Measurements from ENCODE around the gene AP4E1.
A peak's percentile ranks its signal among the peaks of the same experiment; 100 is the strongest.
"Not testable (repeated sequence)": the region's sequence is repeated elsewhere in the genome, so short reads cannot be mapped to it uniquely, and the experiment has no call there.

AP4E1 gene
- total RNA-seq = 22.5 to 28.0 (median 22.8) reads per million in 3 donors

GRCh38 chr15:50908209-50909009 lies at the start of gene AP4E1:
TSS of gene AP4E1 (plus strand) at chr15:50908683. CDS start at chr15:50908779, 96 bp downstream.
- Histone ChIP-seq H3K27ac (ENCODE audit: insufficient read depth, low read length, poor library complexity, severe bottlenecking) (peak within 1 kb of the TSS; percentile 100), H3K9me3 (ENCODE audit: control insufficient read depth, low read length) (no peaks in the 10 kb centered on the region), H3K4me3 (ENCODE audit: insufficient read depth, low read depth, low read length, poor library complexity, severe bottlenecking) (peak within 1 kb of the TSS; percentile 89), H3K36me3 (ENCODE audit: control insufficient read depth, insufficient read depth, low read length) (peaks cover 10% of the 10 kb centered on the region), H3K4me1 (ENCODE audit: control insufficient read depth, insufficient read depth, low read length, poor library complexity, severe bottlenecking) (peaks cover 19% of the 10 kb centered on the region), H3K27me3 (replicated peaks; ENCODE audit: control insufficient read depth, insufficient read depth, low read length, poor library complexity, severe bottlenecking) (no peaks in the 10 kb centered on the region)
- DNase-seq = peak; percentile 89 to 94 (median 93)

- DNase-seq = no peak
- no peaks in the 10 kb centered on the region for H3K9me3 ChIP-seq (ENCODE audit: control insufficient read depth, low read length)
- no peak overlapping the region for H3K27ac ChIP-seq (ENCODE audit: insufficient read depth, low read length, poor library complexity, severe bottlenecking)
- H3K36me3 ChIP-seq (ENCODE audit: control insufficient read depth, insufficient read depth, low read length) = no peaks in the 10 kb centered on the region
- no peak overlapping the region for H3K4me3 ChIP-seq (ENCODE audit: insufficient read depth, low read depth, low read length, poor library complexity, severe bottlenecking)
- H3K4me1 ChIP-seq (ENCODE audit: control insufficient read depth, insufficient read depth, low read length, poor library complexity, severe bottlenecking) = no peaks in the 10 kb centered on the region
- no peaks in the 10 kb centered on the region for H3K27me3 ChIP-seq (replicated peaks; ENCODE audit: control insufficient read depth, insufficient read depth, low read length, poor library complexity, severe bottlenecking)
Measured at GRCh38 chr15:50860824-50861223, 47.7 kb upstream of the AP4E1 start.

- Histone ChIP-seq H3K4me1 (ENCODE audit: control insufficient read depth, insufficient read depth, low read length, poor library complexity, severe bottlenecking) (no peaks in the 10 kb centered on the region), H3K27ac (ENCODE audit: insufficient read depth, low read length, poor library complexity, severe bottlenecking) (no peak overlapping the region), H3K4me3 (ENCODE audit: insufficient read depth, low read depth, low read length, poor library complexity, severe bottlenecking) (no peak overlapping the region), H3K9me3 (ENCODE audit: control insufficient read depth, low read length) (no peaks in the 10 kb centered on the region), H3K36me3 (ENCODE audit: control insufficient read depth, insufficient read depth, low read length) (no peaks in the 10 kb centered on the region), H3K27me3 (replicated peaks; ENCODE audit: control insufficient read depth, insufficient read depth, low read length, poor library complexity, severe bottlenecking) (no peaks in the 10 kb centered on the region)
- DNase-seq = no peak
Measured at GRCh38 chr15:50862553-50862952, 45.9 kb upstream of the AP4E1 start.

GRCh38 chr15:50864873-50865272 lies 43.6 kb upstream of the AP4E1 start:
- no peaks in the 10 kb centered on the region for H3K4me1 ChIP-seq (ENCODE audit: control insufficient read depth, insufficient read depth, low read length, poor library complexity, severe bottlenecking)
- no peaks in the 10 kb centered on the region for H3K36me3 ChIP-seq (ENCODE audit: control insufficient read depth, insufficient read depth, low read length)
- no peak overlapping the region for H3K4me3 ChIP-seq (ENCODE audit: insufficient read depth, low read depth, low read length, poor library complexity, severe bottlenecking)
- H3K9me3 ChIP-seq (ENCODE audit: control insufficient read depth, low read length) = no peaks in the 10 kb centered on the region
- no peak overlapping the region for H3K27ac ChIP-seq (ENCODE audit: insufficient read depth, low read length, poor library complexity, severe bottlenecking)
- no peaks in the 10 kb centered on the region for H3K27me3 ChIP-seq (replicated peaks; ENCODE audit: control insufficient read depth, insufficient read depth, low read length, poor library complexity, severe bottlenecking)
- DNase-seq = no peak

- H3K27ac ChIP-seq (ENCODE audit: insufficient read depth, low read length, poor library complexity, severe bottlenecking) = no peak overlapping the region
Measured at GRCh38 chr15:50865515-50866353, 42.7 kb upstream of the AP4E1 start.

GRCh38 chr15:50871832-50872231 lies 36.7 kb upstream of the AP4E1 start:
- H3K9me3 ChIP-seq (ENCODE audit: control insufficient read depth, low read length) = no peaks in the 10 kb centered on the region
- no peaks in the 10 kb centered on the region for H3K36me3 ChIP-seq (ENCODE audit: control insufficient read depth, insufficient read depth, low read length)
- H3K4me3 ChIP-seq (ENCODE audit: insufficient read depth, low read depth, low read length, poor library complexity, severe bottlenecking) = no peak overlapping the region
- H3K27me3 ChIP-seq (replicated peaks; ENCODE audit: control insufficient read depth, insufficient read depth, low read length, poor library complexity, severe bottlenecking) = no peaks in the 10 kb centered on the region
- no peak for DNase-seq
- H3K4me1 ChIP-seq (ENCODE audit: control insufficient read depth, insufficient read depth, low read length, poor library complexity, severe bottlenecking) = no peaks in the 10 kb centered on the region
- no peak overlapping the region for H3K27ac ChIP-seq (ENCODE audit: insufficient read depth, low read length, poor library complexity, severe bottlenecking)

More at GRCh38 chr15:50865515-50866353, 42.7 kb upstream of the AP4E1 start:
- no peaks in the 10 kb centered on the region for H3K27me3 ChIP-seq (replicated peaks; ENCODE audit: control insufficient read depth, insufficient read depth, low read length, poor library complexity, severe bottlenecking)
- no peak for DNase-seq
- H3K4me3 ChIP-seq (ENCODE audit: insufficient read depth, low read depth, low read length, poor library complexity, severe bottlenecking) = no peak overlapping the region
- H3K36me3 ChIP-seq (ENCODE audit: control insufficient read depth, insufficient read depth, low read length) = no peaks in the 10 kb centered on the region
- H3K4me1 ChIP-seq (ENCODE audit: control insufficient read depth, insufficient read depth, low read length, poor library complexity, severe bottlenecking) = no peaks in the 10 kb centered on the region
- no peaks in the 10 kb centered on the region for H3K9me3 ChIP-seq (ENCODE audit: control insufficient read depth, low read length)

- no peak for DNase-seq
- Histone ChIP-seq H3K36me3 (ENCODE audit: control insufficient read depth, insufficient read depth, low read length) (no peaks in the 10 kb centered on the region), H3K27me3 (replicated peaks; ENCODE audit: control insufficient read depth, insufficient read depth, low read length, poor library complexity, severe bottlenecking) (no peaks in the 10 kb centered on the region), H3K27ac (ENCODE audit: insufficient read depth, low read length, poor library complexity, severe bottlenecking) (no peak overlapping the region), H3K4me1 (ENCODE audit: control insufficient read depth, insufficient read depth, low read length, poor library complexity, severe bottlenecking) (no peaks in the 10 kb centered on the region), H3K4me3 (ENCODE audit: insufficient read depth, low read depth, low read length, poor library complexity, severe bottlenecking) (no peak overlapping the region), H3K9me3 (ENCODE audit: control insufficient read depth, low read length) (no peaks in the 10 kb centered on the region)
Measured at GRCh38 chr15:50872832-50873426, 35.6 kb upstream of the AP4E1 start.

- H3K4me1 ChIP-seq (ENCODE audit: control insufficient read depth, insufficient read depth, low read length, poor library complexity, severe bottlenecking) = no peaks in the 10 kb centered on the region
- no peak overlapping the region for H3K4me3 ChIP-seq (ENCODE audit: insufficient read depth, low read depth, low read length, poor library complexity, severe bottlenecking)
- no peaks in the 10 kb centered on the region for H3K36me3 ChIP-seq (ENCODE audit: control insufficient read depth, insufficient read depth, low read length)
- H3K9me3 ChIP-seq (ENCODE audit: control insufficient read depth, low read length) = no peaks in the 10 kb centered on the region
- DNase-seq = no peak
- H3K27ac ChIP-seq (ENCODE audit: insufficient read depth, low read length, poor library complexity, severe bottlenecking) = no peak overlapping the region
- no peaks in the 10 kb centered on the region for H3K27me3 ChIP-seq (replicated peaks; ENCODE audit: control insufficient read depth, insufficient read depth, low read length, poor library complexity, severe bottlenecking)
Measured at GRCh38 chr15:50873935-50874361, 34.5 kb upstream of the AP4E1 start.

- H3K36me3 ChIP-seq (ENCODE audit: control insufficient read depth, insufficient read depth, low read length); H3K4me1 ChIP-seq (ENCODE audit: control insufficient read depth, insufficient read depth, low read length, poor library complexity, severe bottlenecking); H3K27ac ChIP-seq (ENCODE audit: insufficient read depth, low read length, poor library complexity, severe bottlenecking); DNase-seq; H3K9me3 ChIP-seq (ENCODE audit: control insufficient read depth, low read length); H3K27me3 ChIP-seq (replicated peaks; ENCODE audit: control insufficient read depth, insufficient read depth, low read length, poor library complexity, severe bottlenecking); H3K4me3 ChIP-seq (ENCODE audit: insufficient read depth, low read depth, low read length, poor library complexity, severe bottlenecking): not testable (repeated sequence)
Measured at GRCh38 chr15:50875238-50875637, 33.2 kb upstream of the AP4E1 start.
